HepG2 (cell line): ENCODE measurements around the gene ESF1.

Experiments
- CTCF ChIP-seq: sonication (generic); formaldehyde crosslinking; IDR thresholded peaks from 2 replicates; pipeline ENCODE4 v1.5.0; 2020; ENCODE audit warnings: mild to moderate bottlenecking, missing genetic modification reagents, moderate library complexity
- POLR2AphosphoS5 ChIP-seq: IDR thresholded peaks from 2 replicates; pipeline ENCODE4 v1.6.1; 2012; ENCODE audit warnings: low read depth, low read length

- TF ChIP-seq POLR2AphosphoS5 (no peak), CTCF (CRISPR knock-in tag) (no peak)
Observed at GRCh38 chr20:13786143-13786828, 1.6 kb upstream of the ESF1 start.
